ENCODE results near the gene MYO9A. TPM values are rescaled to one million over a fixed set of nuclear protein-coding genes. Genes with fewer than 3 reads are reported as not detected.
A peak's percentile ranks its signal among the peaks of the same experiment; 100 is the strongest.

The MYO9A gene
- total RNA-seq, 1 experiment from 2014 or later, result 21.4 TPM

- Histone ChIP-seq H3K79me2 (ENCODE audit: insufficient read depth, low read length) (no peaks in the 10 kb centered on the region), H3K4ac (ENCODE audit: low read depth, low read length) (no peak overlapping the region), H4K8ac (replicated peaks; ENCODE audit: insufficient read length, low read depth, low read length) (no peak overlapping the region), H2AFZ (ENCODE audit: low read length) (no peak overlapping the region), H3K9me3 (ENCODE audit: control insufficient read depth, low read depth, low read length) (no peaks in the 10 kb centered on the region), H3K27me3 (ENCODE audit: insufficient read depth, low read length) (no peaks in the 10 kb centered on the region), H3K4me2 (ENCODE audit: insufficient read depth, insufficient read length, low read length) (no peak overlapping the region), H4K91ac (ENCODE audit: insufficient read length, low read depth, low read length) (no peak overlapping the region), H2BK20ac (ENCODE audit: low read depth, low read length, poor library complexity, severe bottlenecking) (no peak overlapping the region), H4K5ac (ENCODE audit: insufficient read length, low read depth, low read length) (no peak overlapping the region), H4K20me1 (ENCODE audit: control insufficient read depth, insufficient read depth, insufficient read length) (no peaks in the 10 kb centered on the region), H3K79me1 (ENCODE audit: insufficient read depth, low read depth, low read length, poor library complexity, severe bottlenecking) (no peaks in the 10 kb centered on the region), H3K27ac (ENCODE audit: insufficient read length, low read depth, low read length) (no peak overlapping the region), H3T11ph (ENCODE audit: low read length) (no peak overlapping the region), H2BK12ac (ENCODE audit: insufficient read length, low read depth, low read length) (no peak overlapping the region), H2BK15ac (ENCODE audit: low read depth, low read length) (no peak overlapping the region), H2AK5ac (ENCODE audit: insufficient read length, low read length) (peak overlapping the region; percentile 14), H3K9ac (ENCODE audit: extremely low read depth, insufficient read length, low read length) (no peak overlapping the region), H2BK120ac (ENCODE audit: low read depth, low read length, poor library complexity, severe bottlenecking) (no peak overlapping the region), H3K18ac (ENCODE audit: insufficient read length, low read depth, low read length) (no peak overlapping the region), H3K56ac (ENCODE audit: insufficient read length, low read depth, low read length) (no peak overlapping the region), H3K4me1 (ENCODE audit: insufficient read depth, low read length) (no peaks in the 10 kb centered on the region; the same call in 1 of the 2 replicates), H3K23ac (ENCODE audit: insufficient read length, low read depth, low read length) (no peak overlapping the region), H3K14ac (ENCODE audit: insufficient read depth, low read length) (no peak overlapping the region), H3K23me2 (ENCODE audit: insufficient read length, low read depth, low read length, poor library complexity, severe bottlenecking) (no peaks in the 10 kb centered on the region), H2BK5ac (ENCODE audit: insufficient read length, low read length) (no peak overlapping the region)
- WGBS (ENCODE audit: extremely low coverage, insufficient read length, low lambda C conversion rate), result no CpG with 5 or more reads among the region's 17 CpGs
- H3K4me3 Mint-ChIP-seq, result no peak overlapping the region
- H3K4me1 Mint-ChIP-seq, result peaks cover 17 to 30% of the 10 kb centered on the region in 2 experiments
- peaks cover 4 to 11% (median 6%) of the 10 kb centered on the region in 3 experiments; a peak in 4 of 7 replicates for H3K36me3 Mint-ChIP-seq (ENCODE audit: insufficient read depth in 1 of 3, low read depth in 3 of 3)
- DNase-seq, result no peak
- peak overlapping the region in 1 of 3 experiments; percentile 24; a peak in 3 of 7 replicates for H3K27ac Mint-ChIP-seq
- peak; percentile 89 for TF ChIP-seq CTCF (conservative IDR thresholded peaks at IDR 0.05)
- peaks cover 2 to 11% of the 10 kb centered on the region in 2 experiments; a peak in 4 of 5 replicates for H3K9me3 Mint-ChIP-seq
- no peaks in the 10 kb centered on the region; the same call in none of the 2 replicates for H3K27me3 Mint-ChIP-seq (ENCODE audit: low read depth)
These were observed 316.9 kb downstream of the MYO9A start for GRCh38 chr15:71800835-71801745.
